Vagina (tissue), 2 donors: Measurements from ENCODE around the gene DCHS2. TPM values are rescaled to one million over a fixed set of nuclear protein-coding genes. Genes with fewer than 3 reads are reported as not detected.

Experiments used
- DNase-seq, 2 donors: peaks; one replicate each; pipeline ENCODE4 v3.0.0-alpha.2; 2017; ENCODE audit errors: extremely low spot score in 2 of 2
- H3K27ac ChIP-seq: fragments of 200-600 bp; sonication (generic); one replicate; pipeline ENCODE4 v1.5.1; 2019
- H3K27me3 ChIP-seq: fragments of 200-600 bp; sonication (generic); one replicate; pipeline ENCODE4 v1.5.1; 2019
- H3K36me3 ChIP-seq, 2 donors: fragments of 200-600 bp; sonication (generic); one replicate each; pipeline ENCODE4 v1.5.1; 2017 to 2019
- H3K4me1 ChIP-seq: fragments of 200-600 bp; sonication (generic); one replicate; pipeline ENCODE4 v1.5.1; 2019
- H3K4me3 ChIP-seq, 2 donors: fragments of 200-600 bp; sonication (generic); 1 replicate in 1 of 2; 2 replicates in 1 of 2; pipeline ENCODE4 v1.5.1; 2016 to 2019
- H3K9me3 ChIP-seq: fragments of 200-600 bp; sonication (generic); one replicate; pipeline ENCODE4 v1.5.1; 2019
- POLR2A ChIP-seq, 2 donors: fragments of 450-650 bp; IDR thresholded peaks; one replicate each; pipeline ENCODE4 v1.6.1; 2017; ENCODE audit warnings: antibody characterized with exemption in 2 of 2, mild to moderate bottlenecking in 2 of 2, moderate library complexity in 2 of 2
- POLR2AphosphoS5 ChIP-seq, 2 donors: sonication (generic); formaldehyde crosslinking; IDR thresholded peaks; one replicate each; pipeline ENCODE4 v1.9.0; 2017; ENCODE audit warnings: antibody characterized with exemption in 2 of 2, mild to moderate bottlenecking in 2 of 2, low read depth in 1 of 2; ENCODE audit not compliant: insufficient read depth in 1 of 2
- intact Hi-C: fragments of 100-400 bp; cut with DNase I; formaldehyde crosslinking; loops from one replicate; pipeline ENCODE4 v1.15.1; 2023
- total RNA-seq: library from RNA; depleted of rRNA; stranded (reverse); fragments of >200 nt; gene quantifications from one replicate; pipeline ENCODE4 v1.2.3, GENCODE V29; 2016
- TF ChIP-seq, protein P1 (sequence below), 3 experiments: fragments of 450-650 bp in 2 of 3; fragments of 200-600 bp in 1 of 3; sonication (generic) in 1 of 3; IDR thresholded peaks; one replicate each; pipeline ENCODE4 v1.5.1; 2017 to 2019; ENCODE audit warnings: antibody characterized with exemption in 3 of 3, mild to moderate bottlenecking in 2 of 3, moderate library complexity in 2 of 3

The DCHS2 gene
- total RNA-seq, 1 donor from 2014 or later, result 7.9 TPM

DNA sequence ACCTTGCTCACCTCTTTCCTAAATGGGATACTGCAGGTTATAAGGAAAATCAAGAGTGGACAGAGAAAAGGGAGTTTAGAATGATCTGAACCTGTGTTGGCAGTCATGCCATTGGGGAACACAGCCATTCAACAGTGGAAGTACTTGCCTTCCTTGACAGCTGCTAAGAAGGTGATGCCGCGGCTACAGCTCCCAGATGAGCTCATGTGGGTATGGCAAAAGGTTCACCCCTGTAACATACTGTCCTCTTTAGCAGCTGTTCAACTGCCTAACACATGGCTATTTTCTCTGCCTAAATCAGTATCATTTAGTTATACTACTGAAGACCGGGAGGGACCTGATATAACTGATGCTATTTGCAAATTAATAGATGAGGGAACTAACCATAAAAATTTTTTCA, 76.8 kb downstream of the DCHS2 start:
- H3K4me3 ChIP-seq, result no peak overlapping the region
- H3K9me3 ChIP-seq, result no peaks in the 10 kb centered on the region
- no peaks in the 10 kb centered on the region for H3K36me3 ChIP-seq
- H3K27ac ChIP-seq, result no peak overlapping the region
- intact Hi-C loops, result no loop called here
- H3K27me3 ChIP-seq, result no peaks in the 10 kb centered on the region
- H3K4me1 ChIP-seq, result peaks cover 7% of the 10 kb centered on the region
- no peak for DNase-seq
- no peak for TF ChIP-seq POLR2AphosphoS5 (IDR thresholded peaks at IDR 0.05; ENCODE audit: insufficient read depth in 1 of 2, low read depth in 1 of 2)
- TF ChIP-seq, protein P1, sequence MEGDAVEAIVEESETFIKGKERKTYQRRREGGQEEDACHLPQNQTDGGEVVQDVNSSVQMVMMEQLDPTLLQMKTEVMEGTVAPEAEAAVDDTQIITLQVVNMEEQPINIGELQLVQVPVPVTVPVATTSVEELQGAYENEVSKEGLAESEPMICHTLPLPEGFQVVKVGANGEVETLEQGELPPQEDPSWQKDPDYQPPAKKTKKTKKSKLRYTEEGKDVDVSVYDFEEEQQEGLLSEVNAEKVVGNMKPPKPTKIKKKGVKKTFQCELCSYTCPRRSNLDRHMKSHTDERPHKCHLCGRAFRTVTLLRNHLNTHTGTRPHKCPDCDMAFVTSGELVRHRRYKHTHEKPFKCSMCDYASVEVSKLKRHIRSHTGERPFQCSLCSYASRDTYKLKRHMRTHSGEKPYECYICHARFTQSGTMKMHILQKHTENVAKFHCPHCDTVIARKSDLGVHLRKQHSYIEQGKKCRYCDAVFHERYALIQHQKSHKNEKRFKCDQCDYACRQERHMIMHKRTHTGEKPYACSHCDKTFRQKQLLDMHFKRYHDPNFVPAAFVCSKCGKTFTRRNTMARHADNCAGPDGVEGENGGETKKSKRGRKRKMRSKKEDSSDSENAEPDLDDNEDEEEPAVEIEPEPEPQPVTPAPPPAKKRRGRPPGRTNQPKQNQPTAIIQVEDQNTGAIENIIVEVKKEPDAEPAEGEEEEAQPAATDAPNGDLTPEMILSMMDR (IDR thresholded peaks at IDR 0.05), result no peak
- TF ChIP-seq POLR2A (IDR thresholded peaks at IDR 0.05), result no peak

DNA sequence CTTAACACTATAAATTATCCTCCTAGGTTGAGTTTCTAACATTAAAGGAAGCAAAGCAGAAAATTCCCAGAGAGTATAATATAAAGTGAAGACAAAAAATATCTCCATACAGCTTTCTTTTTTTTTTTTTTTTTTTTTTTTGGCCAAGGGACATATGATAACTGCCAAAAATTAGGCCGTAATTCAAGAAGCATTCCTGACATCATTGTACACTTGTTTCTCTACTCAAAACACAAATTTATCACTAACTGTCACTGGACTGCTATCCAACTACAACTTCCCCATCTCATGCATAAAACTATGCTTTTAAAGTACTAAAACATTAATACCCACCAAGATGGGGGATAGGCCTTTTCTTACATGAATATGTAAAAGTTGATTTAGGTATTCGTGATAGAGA, 77.2 kb downstream of the DCHS2 start:
- Histone ChIP-seq H3K4me3 (no peak overlapping the region), H3K27me3 (no peaks in the 10 kb centered on the region), H3K36me3 (no peaks in the 10 kb centered on the region), H3K27ac (no peak overlapping the region), H3K9me3 (no peaks in the 10 kb centered on the region), H3K4me1 (peaks cover 7% of the 10 kb centered on the region)
- no peak for DNase-seq
- TF ChIP-seq, protein P1 (IDR thresholded peaks at IDR 0.05), result no peak
- no peak for TF ChIP-seq POLR2A (IDR thresholded peaks at IDR 0.05)
- TF ChIP-seq POLR2AphosphoS5 (IDR thresholded peaks at IDR 0.05; ENCODE audit: insufficient read depth in 1 of 2, low read depth in 1 of 2), result no peak
- intact Hi-C loops, result no loop called here

DNA sequence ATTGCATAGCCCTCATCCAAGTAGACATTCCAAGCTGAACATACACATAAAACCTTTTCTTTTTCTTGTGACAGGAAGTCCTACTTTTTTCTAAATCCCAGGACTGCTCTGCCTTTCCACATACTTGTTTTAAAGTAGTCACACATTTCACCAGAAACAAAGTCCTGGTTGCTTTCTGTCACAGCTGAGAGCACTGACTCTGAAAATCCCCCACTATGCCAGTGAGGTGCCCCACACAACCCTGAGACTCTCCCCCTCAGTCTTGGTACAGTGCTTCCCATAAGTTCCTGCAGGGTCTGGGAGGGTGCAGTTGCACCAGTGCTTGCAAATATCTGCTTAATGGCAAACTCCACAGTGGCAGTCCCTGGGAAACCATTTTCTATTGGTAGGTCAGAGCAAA, 84.2 kb downstream of the DCHS2 start:
- DNase-seq, result no peak
- intact Hi-C loops, result no loop called here
- Histone ChIP-seq H3K27me3 (no peaks in the 10 kb centered on the region), H3K4me3 (no peak overlapping the region), H3K36me3 (no peaks in the 10 kb centered on the region), H3K9me3 (no peaks in the 10 kb centered on the region), H3K4me1 (no peaks in the 10 kb centered on the region), H3K27ac (no peak overlapping the region)
- no peak for TF ChIP-seq POLR2AphosphoS5 (IDR thresholded peaks at IDR 0.05; ENCODE audit: insufficient read depth in 1 of 2, low read depth in 1 of 2)
- TF ChIP-seq POLR2A (IDR thresholded peaks at IDR 0.05), result no peak
- TF ChIP-seq, protein P1 (IDR thresholded peaks at IDR 0.05), result no peak

DNA sequence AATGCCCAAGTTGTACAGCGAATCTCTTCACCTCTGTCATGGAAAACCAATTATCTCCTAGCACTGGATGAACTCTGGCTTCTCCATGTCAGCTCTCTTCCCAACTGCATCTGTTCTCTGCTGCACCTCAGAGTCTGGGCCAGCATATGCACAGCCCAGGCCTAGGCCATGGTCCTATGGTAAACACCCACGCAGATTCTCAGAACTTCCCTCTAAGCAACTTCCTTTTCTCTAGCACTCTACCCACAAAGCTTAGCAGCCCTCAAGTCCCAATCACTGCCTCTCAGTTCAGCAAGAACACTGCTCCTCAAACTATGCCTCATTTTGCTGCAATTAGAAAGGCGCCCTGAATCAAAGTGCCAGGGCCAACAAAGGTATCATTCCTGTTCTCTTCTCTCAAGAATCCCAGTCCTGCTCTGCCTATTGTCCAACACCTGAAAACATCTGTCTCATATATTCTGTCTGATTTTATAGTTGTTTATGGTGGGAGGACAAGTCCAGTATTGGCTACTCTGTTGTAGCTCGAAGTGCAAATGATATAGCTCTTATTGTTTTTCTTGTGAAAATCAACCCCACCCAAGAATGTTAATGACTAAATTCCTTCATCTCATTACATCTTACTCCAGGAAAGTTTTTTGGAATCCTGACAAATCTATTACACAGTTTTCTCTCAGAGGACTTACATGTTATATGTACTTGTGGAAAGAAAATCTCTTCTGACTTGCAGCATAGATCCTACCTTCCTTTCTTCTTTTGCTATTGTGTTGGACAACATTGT, 85.4 kb downstream of the DCHS2 start:
- no peak overlapping the region for H3K4me3 ChIP-seq
- H3K27ac ChIP-seq, result no peak overlapping the region
- H3K36me3 ChIP-seq, result no peaks in the 10 kb centered on the region
- no peaks in the 10 kb centered on the region for H3K9me3 ChIP-seq
- H3K27me3 ChIP-seq, result no peaks in the 10 kb centered on the region
- no peak for DNase-seq
- H3K4me1 ChIP-seq, result no peaks in the 10 kb centered on the region
- TF ChIP-seq POLR2A (IDR thresholded peaks at IDR 0.05) (no peak), POLR2AphosphoS5 (IDR thresholded peaks at IDR 0.05; ENCODE audit: insufficient read depth in 1 of 2, low read depth in 1 of 2) (no peak)
- TF ChIP-seq, protein P1 (IDR thresholded peaks at IDR 0.05), result no peak
- intact Hi-C loops, result no loop called here

DNA sequence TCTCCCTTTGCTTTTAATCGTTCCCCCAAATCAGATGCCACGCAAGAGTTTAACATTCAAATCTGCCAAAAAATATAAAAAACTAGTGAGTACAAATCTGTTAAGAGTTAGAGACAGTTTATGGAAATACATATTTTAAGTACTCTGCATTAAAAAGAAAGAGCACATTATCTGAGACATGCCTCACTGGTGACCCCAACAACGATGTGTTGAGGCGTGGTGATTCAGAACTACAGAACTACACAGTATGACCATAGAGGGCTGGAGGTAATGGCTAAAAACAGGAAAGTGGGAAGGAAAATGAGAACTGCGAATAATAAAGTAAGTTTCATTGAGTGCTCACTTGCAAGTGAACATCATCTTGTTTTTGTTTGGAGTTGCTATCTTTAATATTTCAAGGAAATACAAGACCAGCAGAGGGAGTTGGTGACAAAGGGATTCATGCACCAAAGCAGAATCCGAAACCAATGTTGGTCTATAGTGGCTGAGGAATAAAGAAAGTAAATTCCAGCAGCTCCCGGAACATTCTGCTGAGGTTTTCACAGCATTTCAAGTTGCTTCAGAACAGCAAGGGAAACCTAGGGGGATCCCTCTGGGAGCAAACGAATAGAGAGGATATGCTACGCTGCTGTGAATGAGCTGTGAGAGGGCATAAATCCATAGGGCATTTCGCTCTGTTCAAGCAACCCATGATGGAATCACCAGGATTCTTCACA, 92.2 kb downstream of the DCHS2 start:
- no peak for TF ChIP-seq POLR2AphosphoS5 (IDR thresholded peaks at IDR 0.05; ENCODE audit: insufficient read depth in 1 of 2, low read depth in 1 of 2)
- TF ChIP-seq, protein P1 (IDR thresholded peaks at IDR 0.05), result peak in 1 of 3 experiments; percentile 24
- intact Hi-C loops, result loop anchor here (5.0 kb wide), 1 partner anchor 108 kb away; no protein-coding TSS in a partner anchor
- H3K27ac ChIP-seq, result no peak overlapping the region
- H3K4me3 ChIP-seq, result no peak overlapping the region
- no peaks in the 10 kb centered on the region for H3K4me1 ChIP-seq
- no peak for DNase-seq
- H3K27me3 ChIP-seq, result no peaks in the 10 kb centered on the region
- no peaks in the 10 kb centered on the region for H3K36me3 ChIP-seq
- H3K9me3 ChIP-seq, result no peaks in the 10 kb centered on the region
